Activated CD4-positive, CD25-positive, alpha-beta regulatory T cell treated with anti-CD3 and anti-CD28 coated beads, Interleukin-2, amount 50 U/mL, for 16 hours (primary cell): ENCODE data around the gene SIK3.

Experiments used
- DNase-seq: peaks from one replicate; pipeline ENCODE4 v3.0.0-alpha.2; 2020; ENCODE audit warnings: low read depth, low spot score

The SIK3 gene

DNA sequence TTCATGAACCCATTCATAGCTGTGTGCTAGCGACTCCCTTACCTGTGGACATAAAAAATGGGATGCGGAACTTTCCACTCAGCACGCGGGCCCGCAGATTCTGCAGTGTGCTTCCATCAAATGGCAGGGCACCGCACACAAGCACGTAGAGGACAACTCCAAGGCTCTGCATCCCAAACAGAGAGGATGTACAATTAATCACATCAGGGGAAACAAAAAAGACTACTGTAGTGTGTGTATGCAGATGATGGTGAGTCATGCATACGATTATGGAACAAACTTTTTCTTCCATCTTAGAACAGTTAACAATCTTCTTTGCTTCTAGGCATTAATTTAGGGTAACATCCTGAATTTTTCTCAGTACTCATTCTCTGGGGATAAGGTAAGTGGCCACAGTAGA lies 202.0 kb downstream of the SIK3 start:
- no peak for DNase-seq

GRCh38 chr11:116895048-116895757 lies 203.0 kb downstream of the SIK3 start:
- no peak for DNase-seq

- DNase-seq, result no peak
Observed at GRCh38 chr11:116893906-116894305, 204.3 kb downstream of the SIK3 start.

DNA sequence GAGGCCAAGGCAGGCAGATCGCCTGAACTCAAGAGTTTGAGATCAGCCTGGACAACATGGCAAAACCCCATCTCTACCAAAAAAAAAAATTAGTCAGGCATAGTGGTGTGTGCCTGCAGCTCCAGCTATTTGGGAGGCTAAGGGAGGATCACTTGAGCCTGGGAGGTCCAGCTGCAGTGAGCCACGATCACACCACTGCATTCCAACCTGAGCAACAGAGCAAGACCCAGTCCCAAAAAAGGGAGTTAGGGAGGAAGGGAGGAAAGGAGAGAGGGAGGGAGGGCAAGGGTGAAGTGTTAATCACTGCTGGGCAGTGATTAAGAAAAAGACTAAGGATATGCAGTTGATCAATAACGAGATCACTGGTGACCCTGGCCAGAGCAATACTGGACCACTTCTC lies 204.8 kb downstream of the SIK3 start:
- DNase-seq, result no peak

DNA sequence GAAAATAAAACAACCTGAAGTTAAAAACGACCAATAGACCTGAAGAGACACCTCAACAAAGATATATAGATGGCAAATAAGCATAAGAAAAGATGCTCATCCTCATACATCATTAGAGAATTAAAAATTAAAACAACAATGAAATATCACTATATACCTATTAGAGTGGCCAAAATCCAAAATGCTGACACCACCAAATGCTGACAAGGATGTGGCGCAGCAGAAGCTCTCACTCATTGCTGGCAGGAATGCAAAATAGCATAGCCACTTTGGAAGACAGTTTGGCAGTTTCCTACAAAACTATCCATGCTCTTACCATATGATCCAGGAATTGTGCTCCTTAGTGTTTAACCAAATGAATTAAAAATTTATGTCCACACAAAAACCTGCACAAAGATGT lies 205.9 kb downstream of the SIK3 start:
- DNase-seq, result no peak

GRCh38 chr11:116891746-116892145 lies 206.5 kb downstream of the SIK3 start:
- DNase-seq, result no peak

GRCh38 chr11:116890607-116891006 lies 207.6 kb downstream of the SIK3 start:
- no peak for DNase-seq

DNA sequence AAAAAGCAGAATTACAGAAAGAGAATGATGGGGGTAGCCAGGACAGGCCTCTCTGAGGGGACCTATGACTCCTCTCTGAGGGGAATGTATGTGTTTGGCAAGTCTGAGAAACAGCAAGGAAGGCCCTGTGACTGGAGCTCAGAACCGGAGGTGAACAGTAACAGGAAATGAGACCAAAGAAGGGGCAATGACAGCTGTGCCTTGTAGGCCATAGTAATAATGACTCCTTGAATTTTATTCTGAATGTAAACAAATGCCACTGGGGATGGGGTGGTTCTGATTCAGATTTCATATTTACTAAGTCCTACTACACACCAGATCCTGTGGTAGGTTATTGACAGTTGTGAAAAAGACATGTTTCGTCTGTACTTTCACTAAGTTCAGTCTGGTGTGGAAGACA lies 208.0 kb downstream of the SIK3 start:
- no peak for DNase-seq

- DNase-seq, result no peak
Observed at GRCh38 chr11:116888884-116889549, 209.2 kb downstream of the SIK3 start.

- DNase-seq, result no peak
Observed at GRCh38 chr11:116888024-116888423, 210.2 kb downstream of the SIK3 start.

GRCh38 chr11:116885951-116886655 lies 212.1 kb downstream of the SIK3 start:
- DNase-seq, result no peak

- no peak for DNase-seq
Observed at GRCh38 chr11:116882386-116882785, 215.8 kb downstream of the SIK3 start.

GRCh38 chr11:116881143-116881542 lies 217.1 kb downstream of the SIK3 start:
- no peak for DNase-seq

DNA sequence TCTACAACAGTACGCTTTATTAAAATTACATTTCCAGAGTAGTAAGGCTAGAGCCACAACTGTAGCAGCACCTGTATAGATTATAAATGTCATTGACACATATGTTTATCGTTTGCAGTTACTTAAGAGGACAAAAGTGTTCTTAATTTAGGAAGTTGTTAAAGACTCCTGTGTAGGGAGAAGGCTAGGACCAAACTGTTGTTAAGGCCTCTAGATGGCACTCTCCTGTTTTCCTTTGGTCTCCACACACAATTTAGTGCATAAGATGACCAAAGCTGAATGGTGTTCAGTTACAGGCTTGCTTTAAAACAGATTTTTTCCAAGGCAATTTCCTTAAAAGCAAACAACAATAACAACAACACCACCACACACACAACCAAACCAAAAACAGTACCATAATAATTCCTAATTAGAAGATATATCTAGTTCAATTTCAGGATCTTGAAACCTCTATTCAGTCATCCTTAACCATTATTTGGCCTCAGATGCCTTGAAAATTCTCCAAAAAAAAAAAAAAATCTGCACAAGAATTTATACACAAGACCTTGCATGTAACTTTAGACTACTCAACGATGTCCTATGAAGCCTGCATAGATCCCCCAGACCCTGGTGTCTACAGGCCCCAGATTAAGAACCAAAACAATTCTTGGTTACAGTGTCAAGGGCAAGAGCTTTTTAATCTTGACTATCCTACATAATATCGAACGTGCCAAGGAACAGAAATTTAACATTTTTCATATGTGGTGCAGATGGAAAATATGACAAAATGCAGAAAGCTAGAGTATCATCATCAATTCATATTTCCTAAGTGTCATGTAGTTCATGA lies 218.2 kb downstream of the SIK3 start:
- peak; percentile 9 for DNase-seq

- DNase-seq, result no peak
Observed at GRCh38 chr11:116876656-116877055, 221.6 kb downstream of the SIK3 start.

DNA sequence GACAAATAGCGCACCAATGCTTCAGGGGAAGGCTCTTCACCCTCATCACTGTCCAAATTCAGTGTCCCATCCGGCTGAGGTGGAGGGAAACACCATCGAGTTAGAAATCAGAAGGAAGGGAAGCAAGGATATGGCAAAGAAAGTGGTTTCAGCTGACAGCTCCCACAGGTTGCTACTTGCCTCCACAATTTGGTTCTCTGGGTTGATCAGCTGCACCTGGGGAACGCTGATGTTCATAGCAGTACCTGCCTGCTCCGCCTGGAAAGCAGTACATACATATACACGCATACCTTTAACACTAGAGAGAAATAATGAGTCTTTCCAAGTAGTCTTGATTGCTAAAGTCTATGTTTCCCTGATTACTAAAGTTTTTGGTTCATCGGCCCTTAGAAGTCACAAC lies 223.0 kb downstream of the SIK3 start:
- DNase-seq, result no peak

DNA sequence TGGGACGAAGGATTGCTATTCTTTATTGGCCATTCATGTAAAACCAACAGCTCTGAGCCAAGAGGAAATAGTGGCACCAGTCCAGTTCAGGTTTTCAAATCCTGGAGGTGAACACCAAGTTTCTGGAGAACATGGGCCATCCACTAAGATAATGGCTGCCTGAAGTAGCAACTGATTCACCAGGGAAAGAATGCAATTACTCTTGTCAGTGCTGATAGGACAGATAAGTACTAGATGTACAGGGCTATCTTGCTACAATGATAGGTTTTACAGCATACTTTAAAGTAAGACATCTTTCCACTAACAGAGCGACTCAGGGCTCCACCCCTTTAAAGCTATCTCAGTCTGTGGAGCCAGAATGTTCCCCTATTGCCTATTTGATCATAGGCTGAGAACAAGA lies 224.0 kb downstream of the SIK3 start:
- DNase-seq, result no peak

DNA sequence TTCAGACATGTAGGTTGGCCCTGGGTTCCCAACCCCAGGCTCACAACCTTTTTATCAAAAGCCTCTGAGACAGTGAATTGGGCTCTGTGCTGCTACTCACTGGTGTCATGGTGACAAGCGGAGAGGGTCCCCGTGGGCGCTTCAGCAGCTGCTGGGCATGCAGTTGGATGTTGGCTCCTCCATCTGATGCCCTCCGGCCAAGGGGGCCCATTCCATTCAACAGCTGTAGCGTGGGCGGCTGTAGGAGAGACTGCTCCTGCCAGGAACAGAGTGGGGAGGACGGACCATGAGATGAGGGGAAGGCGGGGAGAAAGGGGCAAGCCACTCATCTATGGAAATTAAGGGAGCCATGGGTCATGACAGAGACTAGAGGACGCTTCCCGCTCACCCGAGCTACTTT lies 224.8 kb downstream of the SIK3 start:
- DNase-seq, result no peak

GRCh38 chr11:116871248-116871647 lies 227.0 kb downstream of the SIK3 start:
- DNase-seq, result no peak

GRCh38 chr11:116870054-116870453 lies 228.2 kb downstream of the SIK3 start:
- DNase-seq, result no peak

DNA sequence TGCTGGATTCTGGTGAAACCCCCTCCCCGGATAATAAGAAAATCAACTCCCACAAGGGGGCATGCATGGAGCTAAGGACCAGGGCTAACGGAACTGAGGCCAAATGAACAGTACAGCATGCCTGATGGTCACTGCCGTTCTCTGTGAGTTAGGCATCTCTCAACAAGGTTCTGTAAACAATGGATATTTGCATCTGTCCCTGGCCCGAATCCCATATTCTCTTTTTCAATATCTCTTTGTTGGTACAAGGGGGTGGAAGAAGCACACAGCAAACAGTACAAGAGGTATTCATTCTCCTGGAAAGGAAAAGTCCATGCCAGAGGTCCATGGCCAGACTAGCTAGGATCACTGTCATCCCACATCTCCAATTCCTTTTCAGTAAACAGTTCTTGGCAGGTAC lies 228.6 kb downstream of the SIK3 start:
- DNase-seq, result no peak

DNA sequence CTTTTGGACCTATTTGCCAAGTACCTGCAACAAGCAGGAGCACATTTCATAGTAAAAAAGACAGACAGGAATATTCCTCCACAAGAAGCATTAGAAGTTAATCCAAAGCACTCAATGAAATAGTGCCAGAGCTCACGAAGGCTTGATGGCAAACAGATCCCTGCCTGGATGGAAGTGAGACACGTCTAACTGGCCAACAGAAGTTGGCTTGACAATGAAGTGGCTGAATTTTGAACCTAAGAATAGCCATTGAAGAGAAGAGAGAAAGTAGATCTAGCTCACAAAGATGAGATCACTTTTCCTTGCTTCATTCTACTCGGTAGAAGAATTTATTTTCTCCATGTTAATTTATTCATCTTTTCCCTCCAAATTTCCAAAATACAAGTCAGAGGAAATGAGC lies 230.2 kb downstream of the SIK3 start:
- DNase-seq, result no peak
